ENCODE measurements around the gene TMC1. TPM values are rescaled to one million over a fixed set of nuclear protein-coding genes. Genes with fewer than 3 reads are reported as not detected.

TMC1 gene
- polyA plus RNA-seq, 3 donors = 0.55 to 0.94 (median 0.71) TPM

DNA sequence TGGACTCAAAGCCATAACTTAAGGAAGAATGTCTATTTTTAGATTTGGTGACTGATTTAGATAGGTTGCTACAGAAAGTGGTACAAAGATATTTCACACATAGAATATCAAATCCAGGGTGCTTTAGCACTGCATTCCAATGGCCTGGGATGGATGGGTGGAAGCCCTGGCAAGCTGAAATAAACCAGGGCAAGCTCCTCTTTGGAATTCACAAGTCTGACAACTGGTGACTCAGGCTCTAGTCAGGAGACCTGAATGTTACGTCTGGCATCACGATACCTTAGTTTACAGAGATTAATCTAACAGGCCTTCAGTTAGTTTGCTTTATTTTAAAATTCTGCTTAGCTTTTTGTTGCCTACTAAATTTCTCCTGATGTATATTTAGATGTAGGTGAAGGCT is 144.0 kb downstream of the TMC1 start:
- no peak for DNase-seq (ENCODE audit: low read depth in 3 of 3, low spot score in 2 of 3)

DNA sequence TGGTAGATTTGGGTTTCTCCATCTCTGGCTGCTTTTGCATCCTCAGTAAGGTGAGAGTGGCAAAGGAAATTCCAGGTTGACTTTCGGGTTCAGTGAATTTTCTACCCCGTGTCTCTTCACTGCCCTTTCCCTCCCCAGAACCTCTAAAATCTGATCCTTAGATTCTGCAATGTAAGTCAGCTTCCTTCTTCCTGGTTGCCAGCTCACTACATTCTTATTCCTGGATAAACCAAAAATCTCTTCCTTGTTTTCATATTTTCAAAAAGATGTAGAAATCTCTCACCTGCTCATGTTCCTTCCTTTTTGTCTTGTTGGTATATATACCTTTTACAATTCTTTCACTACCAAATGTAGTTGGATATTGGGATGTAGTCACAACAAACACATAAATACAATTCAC is 145.8 kb downstream of the TMC1 start:
- DNase-seq (ENCODE audit: low read depth in 3 of 3, low spot score in 2 of 3) = no peak

DNA sequence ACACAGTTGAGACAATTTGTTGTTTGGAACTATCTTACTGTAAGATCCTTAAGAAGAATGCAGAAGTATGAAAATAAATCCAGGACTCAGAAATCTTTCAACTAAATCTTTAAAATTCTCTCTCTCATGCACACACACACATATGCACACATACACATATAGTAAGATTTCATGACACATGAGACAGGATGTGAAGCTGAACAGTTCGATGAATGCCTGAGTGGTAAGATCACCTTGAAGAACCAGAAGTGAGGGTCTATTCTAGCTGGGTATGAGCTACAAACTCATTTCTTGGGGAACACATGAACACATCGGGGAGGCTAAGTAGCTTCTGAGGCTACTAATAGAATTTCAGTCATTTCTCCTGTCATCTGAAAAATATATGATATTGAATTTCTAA is 153.6 kb downstream of the TMC1 start:
- no peak for DNase-seq (ENCODE audit: low read depth in 3 of 3, low spot score in 2 of 3)

DNA sequence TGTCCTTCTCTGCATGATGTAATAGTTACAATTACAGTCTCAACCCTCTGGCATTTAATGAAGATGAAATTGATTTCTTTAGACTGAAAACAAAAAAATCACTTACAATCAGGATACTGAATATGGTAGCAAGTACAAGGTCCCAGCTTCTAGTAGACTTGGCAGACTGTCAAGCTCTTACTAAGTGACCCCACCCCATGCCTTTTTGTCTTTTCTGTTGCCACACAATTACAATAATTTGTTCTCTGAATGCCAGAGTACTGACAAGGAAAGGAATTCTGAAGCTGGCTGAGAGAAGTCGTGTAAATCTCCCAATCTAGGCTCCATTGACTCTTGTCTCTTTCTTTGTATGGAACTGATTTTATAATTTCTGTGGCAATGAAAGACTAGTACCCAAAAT is 154.2 kb downstream of the TMC1 start:
- DNase-seq (ENCODE audit: low read depth in 3 of 3, low spot score in 2 of 3) = no peak

DNA sequence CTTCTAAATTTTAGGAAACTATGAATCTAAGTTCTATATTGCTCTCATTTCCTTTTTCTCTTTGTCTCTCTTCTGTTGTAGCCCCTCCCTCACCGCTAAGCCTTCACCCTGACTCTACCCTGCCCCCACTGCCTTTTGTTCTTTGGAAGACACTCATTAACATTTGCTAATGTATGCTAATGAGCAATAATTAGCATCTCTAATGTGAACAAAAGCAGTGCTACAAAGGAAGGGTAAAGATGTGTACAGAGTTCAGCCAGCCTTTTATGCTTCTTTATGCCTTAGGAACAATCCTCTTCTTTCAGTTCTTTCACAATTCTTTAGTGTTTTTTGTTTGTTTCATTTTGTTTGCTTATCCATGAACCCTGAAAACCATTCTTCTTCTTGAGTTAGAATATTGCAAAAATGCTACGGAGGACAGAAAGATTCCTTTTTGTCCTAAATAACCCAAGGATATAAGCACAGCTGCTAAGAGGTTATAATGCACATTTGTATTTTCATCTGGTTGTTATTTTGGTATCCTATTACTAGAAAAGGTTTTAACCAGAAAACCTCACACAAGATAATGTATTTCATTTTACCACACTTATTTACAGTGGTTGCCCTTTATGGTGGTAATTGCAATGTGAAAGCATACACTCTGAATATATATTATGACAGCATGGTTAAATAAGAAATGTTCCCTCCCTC is 159.3 kb downstream of the TMC1 start:
- DNase-seq (ENCODE audit: low read depth in 3 of 3, low spot score in 2 of 3) = no peak

DNA sequence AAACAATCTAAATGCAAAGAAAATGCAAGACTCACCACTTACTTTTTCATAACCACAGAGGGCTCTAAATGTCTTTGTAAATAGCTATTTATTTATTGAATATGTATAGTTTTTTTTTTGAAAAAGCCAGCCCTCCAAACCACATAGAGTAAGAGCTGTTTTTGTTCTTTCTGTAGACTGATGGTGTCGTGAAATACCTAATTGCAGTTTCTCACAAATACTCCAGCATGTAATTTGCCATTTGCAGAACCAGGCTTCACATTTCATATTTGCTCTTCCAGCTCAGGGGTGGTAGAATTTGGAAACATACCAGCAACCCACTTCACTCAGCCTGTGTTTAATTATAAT is 159.8 kb downstream of the TMC1 start:
- no peak for DNase-seq (ENCODE audit: low read depth in 3 of 3, low spot score in 2 of 3)

DNA sequence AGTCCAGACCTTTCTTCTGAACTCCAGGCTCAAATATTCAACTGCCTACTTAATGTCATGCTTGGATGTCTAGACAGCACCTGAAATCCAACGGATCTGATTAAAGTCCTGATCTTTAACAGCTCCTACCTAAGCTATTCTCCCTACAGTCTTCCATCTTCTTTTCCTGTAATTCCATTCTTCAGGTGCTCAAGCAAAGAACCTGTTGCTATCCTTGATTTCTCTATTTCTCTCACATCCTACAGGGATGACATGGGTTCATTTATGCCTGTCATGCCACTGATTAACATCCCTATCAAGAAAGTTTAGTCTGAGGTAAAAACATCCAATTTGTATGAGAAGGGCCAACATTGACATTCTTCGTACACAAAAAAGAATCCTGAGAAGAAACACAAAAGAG is 163.2 kb downstream of the TMC1 start:
- DNase-seq (ENCODE audit: low read depth in 3 of 3, low spot score in 2 of 3) = no peak

DNA sequence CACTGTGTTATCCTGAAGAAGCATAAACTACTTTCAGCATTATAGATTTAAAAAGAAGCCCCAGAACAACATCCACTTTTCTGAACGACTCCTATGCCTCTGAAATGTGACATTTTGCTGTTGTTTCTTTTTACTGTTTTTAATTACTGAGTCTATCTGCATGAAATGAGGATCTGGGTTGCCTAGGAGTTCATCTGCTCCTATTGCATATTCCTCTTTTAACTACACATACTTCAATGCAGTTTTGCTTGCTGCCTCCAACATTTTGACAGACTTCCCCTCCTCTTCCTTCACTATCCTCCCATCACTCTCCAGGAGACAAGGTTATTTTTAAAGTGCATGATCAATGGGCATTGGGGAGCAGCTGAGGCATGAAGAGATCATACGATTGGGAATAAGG is 164.5 kb downstream of the TMC1 start:
- DNase-seq (ENCODE audit: low read depth in 3 of 3, low spot score in 2 of 3) = no peak

DNA sequence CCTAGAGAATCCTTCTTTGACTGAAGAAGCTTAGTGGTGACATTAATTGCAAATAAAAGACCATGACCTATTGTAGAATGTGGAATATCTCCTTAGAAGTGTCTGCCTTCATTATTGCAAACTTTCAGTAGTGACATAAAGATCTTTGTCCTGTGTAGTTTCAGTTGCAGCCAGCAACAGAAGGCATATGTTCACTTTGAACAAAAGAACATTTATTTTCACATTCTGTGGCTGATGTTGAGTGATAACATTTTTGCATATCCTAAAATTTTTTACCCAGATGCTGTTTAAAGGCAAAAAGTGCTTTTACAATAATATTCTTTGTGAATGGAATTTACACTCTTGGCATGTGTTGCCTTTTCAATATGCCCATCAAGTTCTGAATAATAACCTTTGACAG is 165.9 kb downstream of the TMC1 start:
- no peak for DNase-seq (ENCODE audit: low read depth in 3 of 3, low spot score in 2 of 3)

DNA sequence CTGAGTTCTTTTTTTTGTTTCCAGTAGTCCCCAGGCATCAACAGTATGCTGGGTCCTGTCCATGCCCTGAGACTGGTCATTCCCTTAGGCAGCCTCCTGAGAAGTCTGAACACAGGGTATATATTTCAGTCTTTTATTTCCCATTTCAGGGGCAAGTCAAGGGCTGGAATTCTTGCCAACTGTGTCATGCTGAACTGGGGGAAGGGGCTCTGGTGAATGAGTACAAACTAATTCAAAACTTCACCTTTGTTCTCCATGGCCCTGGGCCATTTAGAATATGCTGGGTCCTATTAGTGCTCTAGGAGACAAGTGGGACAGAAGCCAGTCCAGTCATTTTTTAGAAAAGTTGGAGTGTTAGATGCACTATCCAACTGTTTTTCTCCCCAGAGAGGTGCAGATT is 170.3 kb downstream of the TMC1 start:
- DNase-seq (ENCODE audit: low read depth in 3 of 3, low spot score in 2 of 3) = no peak

DNA sequence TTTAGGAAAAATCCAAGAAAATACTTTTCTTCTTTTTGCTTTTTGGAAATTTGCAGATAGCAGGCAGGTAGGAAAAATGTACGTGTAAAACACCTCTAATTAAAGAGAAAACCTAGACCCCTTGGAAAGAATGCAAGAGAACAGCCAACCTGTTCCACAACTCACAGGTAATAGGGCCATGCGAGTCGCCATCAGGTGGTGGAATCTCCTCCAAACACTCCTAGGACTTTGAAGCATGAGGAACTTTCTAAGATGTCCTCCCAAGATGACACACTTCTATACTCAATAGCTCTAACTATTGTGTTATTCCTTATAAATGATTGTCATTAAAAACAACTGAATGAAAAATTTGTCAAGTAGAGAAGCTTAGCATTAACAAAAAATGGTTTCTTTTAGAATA is 174.0 kb downstream of the TMC1 start:
- DNase-seq (ENCODE audit: low read depth in 3 of 3, low spot score in 2 of 3) = no peak

DNA sequence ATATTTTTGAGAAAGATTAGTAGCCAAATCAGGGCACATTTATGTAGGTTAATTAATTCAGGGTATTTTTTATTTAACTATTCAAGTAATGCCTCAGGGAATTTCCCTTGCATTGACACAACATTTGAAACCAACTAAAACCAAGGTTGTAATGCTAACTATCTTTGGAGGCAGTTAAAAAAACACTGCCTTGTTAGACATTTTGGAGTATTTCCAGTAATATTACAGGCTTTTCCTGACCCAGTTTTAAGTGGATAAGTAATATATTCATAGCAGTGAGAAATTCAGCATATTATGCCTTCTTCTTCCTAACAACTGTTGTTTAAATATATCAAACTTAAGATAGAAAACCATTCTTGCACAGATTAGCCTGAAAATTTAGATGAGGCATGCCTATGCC is 175.1 kb downstream of the TMC1 start:
- DNase-seq (ENCODE audit: low read depth in 3 of 3, low spot score in 2 of 3) = no peak

DNA sequence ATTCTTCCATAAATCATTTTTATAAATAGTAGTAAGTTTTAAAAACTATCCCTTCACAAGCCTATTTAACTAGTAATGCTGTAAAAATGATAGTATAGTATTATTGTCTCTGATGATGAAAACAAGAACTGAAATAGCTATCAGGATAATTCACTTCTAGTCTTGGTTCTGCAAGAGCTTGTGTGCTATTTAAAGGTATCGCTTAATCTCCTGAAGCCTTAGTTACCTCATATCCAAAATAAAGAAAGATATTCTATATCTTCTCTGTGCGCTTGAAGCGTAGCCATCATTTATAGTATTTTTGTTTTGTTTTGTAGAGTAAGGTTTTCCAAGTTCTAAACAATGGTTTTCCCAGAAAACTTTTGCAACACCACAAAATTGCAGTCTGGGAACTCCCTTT is 180.1 kb downstream of the TMC1 start:
- no peak for DNase-seq (ENCODE audit: low read depth in 3 of 3, low spot score in 2 of 3)

DNA sequence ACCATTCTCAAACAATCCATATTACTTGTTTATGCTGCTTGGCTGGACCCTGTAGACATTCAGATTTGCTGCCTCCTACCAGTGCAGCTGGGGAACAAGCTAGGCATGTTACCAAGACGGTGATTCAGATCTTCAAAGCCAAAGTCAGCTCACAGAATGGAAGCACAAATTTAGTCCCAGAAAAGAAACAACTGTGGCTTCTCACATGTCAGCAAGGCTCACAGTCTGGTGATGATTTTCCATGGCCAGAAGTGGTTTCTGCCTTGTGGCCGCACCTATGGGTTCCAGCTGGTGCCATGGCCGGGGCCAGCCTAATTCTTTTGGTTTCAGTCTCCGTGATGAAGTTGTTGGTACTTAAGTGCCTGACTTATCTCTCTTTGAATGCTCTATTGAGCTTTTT is 182.2 kb downstream of the TMC1 start:
- DNase-seq (ENCODE audit: low read depth in 3 of 3, low spot score in 2 of 3) = no peak

DNA sequence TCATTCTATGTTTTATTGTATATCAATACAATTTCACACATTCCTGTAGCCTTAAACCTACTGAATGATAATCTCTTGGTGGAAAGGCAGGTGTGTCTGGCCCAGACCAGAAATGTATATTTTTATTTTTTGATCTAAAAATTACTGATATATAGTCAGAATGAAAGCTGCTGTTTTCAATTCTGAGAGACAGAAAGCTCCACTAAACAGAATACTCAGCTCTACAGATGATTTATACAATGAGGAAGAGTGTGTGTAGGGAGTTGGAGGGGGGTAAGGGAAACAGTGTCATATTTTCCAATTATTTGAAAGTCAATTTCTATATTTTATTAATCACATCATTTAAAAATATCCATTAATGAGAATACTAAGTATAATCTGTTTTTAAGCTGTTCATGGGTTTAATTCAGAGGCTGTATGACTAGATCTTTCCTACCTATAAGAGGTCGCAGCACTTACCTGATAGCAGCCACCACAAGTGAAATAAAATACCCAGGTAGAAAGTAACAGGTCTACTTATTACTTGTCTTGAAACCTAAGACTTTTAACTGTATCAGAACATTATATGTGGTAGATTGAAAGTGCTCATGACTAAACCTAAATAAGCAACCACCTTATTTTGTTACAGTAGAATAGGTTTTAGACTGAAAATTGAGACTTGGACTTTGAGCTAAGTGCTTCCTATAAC is 183.4 kb downstream of the TMC1 start:
- no peak for DNase-seq (ENCODE audit: low read depth in 3 of 3, low spot score in 2 of 3)

DNA sequence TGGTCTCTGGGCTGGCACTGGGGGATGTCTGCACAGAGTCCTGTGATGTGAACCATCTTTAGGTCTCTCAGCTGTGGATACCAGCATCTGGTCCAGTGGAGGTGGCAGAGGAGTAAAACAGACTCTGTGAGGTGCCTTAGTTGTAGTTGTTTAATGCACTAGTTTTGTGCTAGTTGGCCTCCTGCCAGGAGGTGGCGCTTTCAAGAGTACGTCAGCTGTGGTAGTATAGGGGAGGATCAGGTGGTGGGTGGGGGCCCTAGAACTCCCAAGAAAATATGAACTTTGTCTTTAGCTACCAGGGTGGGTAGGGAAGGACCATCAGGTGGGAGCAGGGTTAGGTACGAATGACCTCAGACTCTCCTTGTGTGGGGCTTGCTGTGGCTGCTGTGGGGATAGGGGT is 197.1 kb downstream of the TMC1 start:
- DNase-seq (ENCODE audit: low read depth in 3 of 3, low spot score in 2 of 3) = no peak

DNA sequence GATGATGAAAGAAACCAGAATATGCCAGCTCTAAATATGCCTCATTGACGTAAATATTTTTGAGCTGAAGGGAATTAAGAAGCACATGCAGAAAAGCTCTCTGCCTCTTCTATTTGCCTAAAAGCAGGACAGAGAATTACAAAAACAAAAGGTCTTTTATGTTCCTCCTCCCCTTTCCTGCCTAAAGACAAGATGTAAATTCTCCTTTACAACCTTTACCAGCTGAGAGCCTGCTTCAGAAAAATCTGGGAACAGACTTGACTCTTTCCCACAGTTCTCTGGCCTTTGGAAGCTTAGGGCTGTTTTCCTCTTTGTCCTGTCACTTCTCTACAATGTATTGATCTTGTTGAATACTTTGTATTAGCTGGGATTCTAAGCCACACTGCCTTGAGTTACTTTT is 199.7 kb downstream of the TMC1 start:
- no peak for DNase-seq (ENCODE audit: low read depth in 3 of 3, low spot score in 2 of 3)

DNA sequence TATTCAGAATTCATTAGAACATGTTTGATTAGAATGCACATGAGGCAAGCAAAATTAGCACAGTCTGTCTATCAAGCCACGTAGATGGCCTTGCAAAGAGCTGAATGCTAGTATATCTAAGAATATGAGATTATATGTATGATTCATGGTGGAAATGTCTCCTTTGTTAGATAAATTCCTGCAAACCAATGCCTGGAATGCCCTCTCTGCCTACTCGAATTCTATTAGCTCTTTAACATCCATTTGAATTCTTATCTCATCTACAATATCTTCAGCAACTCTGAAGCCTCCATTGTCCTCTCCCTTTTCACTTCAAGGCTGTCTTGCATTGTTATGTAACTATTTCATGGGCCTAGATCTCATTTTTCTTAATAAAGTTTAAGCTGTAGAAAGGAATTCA is 205.5 kb downstream of the TMC1 start:
- DNase-seq (ENCODE audit: low read depth in 3 of 3, low spot score in 2 of 3) = no peak

DNA sequence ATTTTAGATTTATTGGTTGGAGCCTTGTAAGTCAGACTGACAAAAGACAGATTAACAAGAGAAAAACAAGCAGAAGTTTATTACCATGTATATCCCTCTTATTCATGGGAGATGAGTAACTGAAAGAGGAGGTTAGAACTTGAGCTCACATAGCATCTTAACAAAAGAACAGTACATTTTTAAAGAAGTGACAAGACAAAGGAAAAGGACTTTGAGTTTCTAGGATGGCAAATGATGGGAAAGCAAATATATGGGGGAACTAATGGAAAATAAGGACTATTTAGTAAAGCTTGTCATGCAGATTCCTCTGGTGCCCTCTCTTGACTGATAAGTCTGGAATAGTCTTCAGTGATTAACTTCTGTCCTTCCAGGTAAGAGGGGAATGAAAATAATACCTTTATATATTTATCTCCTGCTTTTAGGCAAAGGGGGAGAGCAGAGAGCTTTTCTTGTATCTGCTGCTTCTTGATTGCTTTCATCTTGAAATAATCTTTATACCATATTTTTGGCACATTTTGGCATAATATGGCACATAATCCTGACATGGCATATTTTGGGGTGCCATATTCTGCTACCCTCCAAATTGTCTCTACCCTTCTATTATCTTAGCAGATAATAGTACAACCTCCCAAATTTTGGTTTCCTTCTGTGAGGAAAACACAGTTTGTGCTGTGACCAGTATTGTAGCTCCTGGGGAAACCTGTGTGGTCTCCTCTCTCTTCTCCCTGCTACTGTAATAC is 206.8 kb downstream of the TMC1 start:
- no peak for DNase-seq (ENCODE audit: low read depth in 3 of 3, low spot score in 2 of 3)

DNA sequence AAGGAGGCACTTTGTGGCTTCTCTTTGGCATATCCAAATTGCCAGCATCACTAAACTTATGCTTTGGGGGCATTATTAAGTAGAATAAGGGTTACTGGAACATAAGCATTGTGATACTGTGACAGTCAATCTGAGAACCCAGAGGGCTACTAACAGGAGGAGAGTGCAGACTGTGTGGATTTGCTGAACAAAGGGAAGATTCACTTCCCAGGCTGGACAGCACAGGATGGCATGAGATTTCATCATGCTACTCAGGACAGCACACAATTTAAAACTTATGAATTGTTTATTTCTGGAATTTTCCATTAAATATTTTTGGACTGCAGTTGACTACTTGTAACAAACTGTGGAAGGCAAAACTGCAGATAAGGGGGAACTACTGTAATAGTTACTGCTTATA is 212.5 kb downstream of the TMC1 start:
- DNase-seq (ENCODE audit: low read depth in 3 of 3, low spot score in 2 of 3) = no peak

DNA sequence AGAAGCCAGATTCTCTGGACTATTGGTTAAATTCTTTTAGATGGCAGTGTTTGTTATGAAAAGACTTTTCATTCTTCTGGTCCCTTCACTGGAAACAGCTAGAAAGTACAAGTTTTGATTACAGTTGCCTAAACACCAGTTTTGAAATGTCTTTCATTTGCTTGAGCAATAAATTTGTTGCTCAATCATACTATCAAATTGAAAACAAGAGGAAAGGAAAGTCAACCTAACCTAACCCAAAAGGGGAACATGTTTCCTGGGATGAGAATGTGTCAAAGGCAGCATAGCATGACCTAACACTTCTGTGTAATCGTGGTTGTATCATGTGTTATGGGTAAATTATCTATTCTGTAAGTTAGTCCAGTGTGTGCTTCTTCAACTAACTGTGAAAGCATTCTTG is 213.2 kb downstream of the TMC1 start:
- DNase-seq (ENCODE audit: low read depth in 3 of 3, low spot score in 2 of 3) = no peak

DNA sequence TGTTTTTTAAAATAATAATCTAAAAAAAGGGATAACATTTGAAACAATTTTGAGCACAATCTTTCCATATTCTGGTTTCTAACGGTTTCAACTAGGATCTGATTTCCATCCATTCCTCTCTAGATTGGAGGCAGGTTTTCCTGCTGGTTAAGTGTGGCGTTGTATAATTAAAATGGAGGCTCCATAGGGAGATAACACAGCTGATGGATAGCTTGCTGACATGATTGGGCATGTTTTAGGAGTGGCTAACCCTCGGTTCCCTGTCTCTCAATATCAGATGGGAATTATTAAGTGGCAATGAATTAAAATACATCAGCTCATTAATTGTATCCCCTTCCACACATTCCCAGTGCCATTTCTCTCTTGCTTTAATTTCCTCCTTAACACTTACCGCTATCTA is 222.4 kb downstream of the TMC1 start:
- DNase-seq (ENCODE audit: low read depth in 3 of 3, low spot score in 2 of 3) = no peak
